ENCODE results near the gene UVRAG.
A peak's percentile ranks its signal among the peaks of the same experiment; 100 is the strongest.
"Not testable (repeated sequence)": the region's sequence is repeated elsewhere in the genome, so short reads cannot be mapped to it uniquely, and the experiment has no call there.

UVRAG gene

DNA sequence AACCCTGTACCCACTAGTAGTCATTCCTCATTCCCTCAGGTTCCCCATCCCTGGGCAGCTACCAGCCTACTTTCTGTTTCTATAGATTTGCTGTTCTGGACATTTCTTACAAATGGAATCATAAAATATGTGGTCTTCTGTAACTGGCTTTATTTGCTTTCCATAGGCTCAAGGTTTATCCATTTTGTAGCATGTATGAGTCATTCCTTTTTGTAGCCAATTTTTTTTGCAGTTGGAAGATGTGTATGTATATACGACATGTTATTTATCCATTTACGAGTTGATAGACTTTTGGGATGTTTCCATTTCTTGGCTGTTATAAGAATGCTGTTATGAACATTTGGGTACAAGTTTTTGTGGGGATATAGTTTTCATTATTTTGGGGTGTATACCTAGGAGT is 260.7 kb downstream of the UVRAG start:
- Histone ChIP-seq H3K4me1 (ENCODE audit: control insufficient read depth in 5 of 5, insufficient read depth in 5 of 5, low read length in 5 of 5) (peaks cover 5 to 58% (median 38%) of the 10 kb centered on the region in 5 donors), H3K9me3 (ENCODE audit: control insufficient read depth in 5 of 5, low read length in 5 of 5) (no peaks in the 10 kb centered on the region), H3K4me3 (ENCODE audit: low read depth in 1 of 5, low read length in 5 of 5) (no peak overlapping the region), H3K9ac (ENCODE audit: low read length in 5 of 5) (no peak overlapping the region), H3K27ac (ENCODE audit: low read depth, low read length) (peak overlapping the region; percentile 28), H3K36me3 (ENCODE audit: control insufficient read depth in 5 of 5, insufficient read depth in 5 of 5, low read length in 5 of 5) (peaks cover 0 to 2% (median 0%) of the 10 kb centered on the region in 5 donors), H3K27me3 (ENCODE audit: control insufficient read depth in 5 of 5, insufficient read depth in 4 of 5, low read length in 5 of 5) (no peaks in the 10 kb centered on the region)

GRCh38 chr11:76076253-76076652 is 261.2 kb downstream of the UVRAG start:
- H3K4me3 ChIP-seq (ENCODE audit: low read depth in 1 of 5, low read length in 5 of 5); H3K36me3 ChIP-seq (ENCODE audit: control insufficient read depth in 5 of 5, insufficient read depth in 5 of 5, low read length in 5 of 5); H3K27me3 ChIP-seq (ENCODE audit: control insufficient read depth in 5 of 5, insufficient read depth in 4 of 5, low read length in 5 of 5); H3K9ac ChIP-seq (ENCODE audit: low read length in 5 of 5); H3K9me3 ChIP-seq (ENCODE audit: control insufficient read depth in 5 of 5, low read length in 5 of 5): not testable (repeated sequence)
- peaks cover 5 to 57% (median 38%) of the 10 kb centered on the region in 5 donors for H3K4me1 ChIP-seq (ENCODE audit: control insufficient read depth in 5 of 5, insufficient read depth in 5 of 5, low read length in 5 of 5)
- H3K27ac ChIP-seq (ENCODE audit: low read depth, low read length) = peak overlapping the region; percentile 28

- Histone ChIP-seq H3K27ac (ENCODE audit: low read depth, low read length) (no peak overlapping the region), H3K27me3 (ENCODE audit: control insufficient read depth in 5 of 5, insufficient read depth in 4 of 5, low read length in 5 of 5) (no peaks in the 10 kb centered on the region), H3K9me3 (ENCODE audit: control insufficient read depth in 5 of 5, low read length in 5 of 5) (no peaks in the 10 kb centered on the region), H3K4me3 (ENCODE audit: low read depth in 1 of 5, low read length in 5 of 5) (no peak overlapping the region), H3K36me3 (ENCODE audit: control insufficient read depth in 5 of 5, insufficient read depth in 5 of 5, low read length in 5 of 5) (peaks cover 0 to 2% (median 0%) of the 10 kb centered on the region in 5 donors), H3K9ac (ENCODE audit: low read length in 5 of 5) (no peak overlapping the region), H3K4me1 (ENCODE audit: control insufficient read depth in 5 of 5, insufficient read depth in 5 of 5, low read length in 5 of 5) (peaks cover 5 to 57% (median 38%) of the 10 kb centered on the region in 5 donors)
These were observed 261.7 kb downstream of the UVRAG start for GRCh38 chr11:76076749-76077148.

GRCh38 chr11:76077575-76078150 is 262.7 kb downstream of the UVRAG start:
- H3K9ac ChIP-seq (ENCODE audit: low read length in 5 of 5) = no peak overlapping the region
- H3K27me3 ChIP-seq (ENCODE audit: control insufficient read depth in 5 of 5, insufficient read depth in 4 of 5, low read length in 5 of 5) = no peaks in the 10 kb centered on the region
- H3K9me3 ChIP-seq (ENCODE audit: control insufficient read depth in 5 of 5, low read length in 5 of 5) = no peaks in the 10 kb centered on the region
- peaks cover 0 to 2% (median 0%) of the 10 kb centered on the region in 5 donors for H3K36me3 ChIP-seq (ENCODE audit: control insufficient read depth in 5 of 5, insufficient read depth in 5 of 5, low read length in 5 of 5)
- H3K4me1 ChIP-seq (ENCODE audit: control insufficient read depth in 5 of 5, insufficient read depth in 5 of 5, low read length in 5 of 5) = peaks cover 5 to 58% (median 35%) of the 10 kb centered on the region in 5 donors
- no peak overlapping the region for H3K4me3 ChIP-seq (ENCODE audit: low read depth in 1 of 5, low read length in 5 of 5)
- peak overlapping the region; percentile 80 for H3K27ac ChIP-seq (ENCODE audit: low read depth, low read length)

GRCh38 chr11:76081084-76081483 is 266.1 kb downstream of the UVRAG start:
- not testable (repeated sequence) for H3K9me3 ChIP-seq (ENCODE audit: control insufficient read depth in 5 of 5, low read length in 5 of 5); H3K27me3 ChIP-seq (ENCODE audit: control insufficient read depth in 5 of 5, insufficient read depth in 4 of 5, low read length in 5 of 5); H3K9ac ChIP-seq (ENCODE audit: low read length in 5 of 5); H3K36me3 ChIP-seq (ENCODE audit: control insufficient read depth in 5 of 5, insufficient read depth in 5 of 5, low read length in 5 of 5); H3K4me3 ChIP-seq (ENCODE audit: low read depth in 1 of 5, low read length in 5 of 5)
- H3K4me1 ChIP-seq (ENCODE audit: control insufficient read depth in 5 of 5, insufficient read depth in 5 of 5, low read length in 5 of 5) = peaks cover 3 to 57% (median 42%) of the 10 kb centered on the region in 5 donors
- peak overlapping the region; percentile 46 for H3K27ac ChIP-seq (ENCODE audit: low read depth, low read length)

GRCh38 chr11:76083563-76084451 is 268.8 kb downstream of the UVRAG start:
- Histone ChIP-seq H3K9ac (ENCODE audit: low read length in 5 of 5) (peak overlapping the region in 3 of 5 donors; percentile 51 to 79 (median 53)), H3K9me3 (ENCODE audit: control insufficient read depth in 5 of 5, low read length in 5 of 5) (no peaks in the 10 kb centered on the region), H3K27ac (ENCODE audit: low read depth, low read length) (peak overlapping the region; percentile 85), H3K4me1 (ENCODE audit: control insufficient read depth in 5 of 5, insufficient read depth in 5 of 5, low read length in 5 of 5) (peaks cover 3 to 71% (median 43%) of the 10 kb centered on the region in 5 donors), H3K4me3 (ENCODE audit: low read depth in 1 of 5, low read length in 5 of 5) (peak overlapping the region in 1 of 5 donors; percentile 0), H3K27me3 (ENCODE audit: control insufficient read depth in 5 of 5, insufficient read depth in 4 of 5, low read length in 5 of 5) (no peaks in the 10 kb centered on the region), H3K36me3 (ENCODE audit: control insufficient read depth in 5 of 5, insufficient read depth in 5 of 5, low read length in 5 of 5) (peaks cover 0 to 2% (median 0%) of the 10 kb centered on the region in 5 donors)

DNA sequence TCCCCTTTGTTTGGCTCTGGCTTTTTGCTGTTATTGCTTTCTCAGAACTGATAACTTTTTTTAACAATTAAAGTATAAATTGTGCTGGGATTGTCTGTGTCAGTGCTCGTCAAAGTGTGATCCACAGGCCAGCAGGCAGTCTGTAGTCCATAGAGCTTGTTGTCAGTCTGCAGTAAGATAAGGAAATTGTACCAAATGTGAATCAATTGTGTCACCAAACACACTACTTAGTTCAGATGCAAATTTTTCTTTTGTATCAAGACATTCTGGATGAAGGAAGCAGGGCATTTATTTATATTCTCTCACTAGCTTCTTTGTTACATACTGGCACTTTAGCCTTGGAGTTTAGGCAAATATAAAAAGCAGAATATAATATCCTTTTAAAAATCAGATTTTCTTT is 270.3 kb downstream of the UVRAG start:
- Histone ChIP-seq H3K27ac (ENCODE audit: low read depth, low read length) (peak overlapping the region; percentile 85), H3K9ac (ENCODE audit: low read length in 5 of 5) (peak overlapping the region in 3 of 5 donors; percentile 29 to 33 (median 33)), H3K9me3 (ENCODE audit: control insufficient read depth in 5 of 5, low read length in 5 of 5) (peaks cover 0 to 5% (median 3%) of the 10 kb centered on the region in 5 donors), H3K27me3 (ENCODE audit: control insufficient read depth in 5 of 5, insufficient read depth in 4 of 5, low read length in 5 of 5) (no peaks in the 10 kb centered on the region), H3K4me1 (ENCODE audit: control insufficient read depth in 5 of 5, insufficient read depth in 5 of 5, low read length in 5 of 5) (peaks cover 3 to 65% (median 43%) of the 10 kb centered on the region in 5 donors), H3K36me3 (ENCODE audit: control insufficient read depth in 5 of 5, insufficient read depth in 5 of 5, low read length in 5 of 5) (peaks cover 0 to 8% (median 6%) of the 10 kb centered on the region in 5 donors), H3K4me3 (ENCODE audit: low read depth in 1 of 5, low read length in 5 of 5) (no peak overlapping the region)

- Histone ChIP-seq H3K4me3 (ENCODE audit: low read depth in 1 of 5, low read length in 5 of 5) (no peak overlapping the region), H3K36me3 (ENCODE audit: control insufficient read depth in 5 of 5, insufficient read depth in 5 of 5, low read length in 5 of 5) (peaks cover 0 to 9% (median 7%) of the 10 kb centered on the region in 5 donors), H3K27ac (ENCODE audit: low read depth, low read length) (peak overlapping the region; percentile 85), H3K27me3 (ENCODE audit: control insufficient read depth in 5 of 5, insufficient read depth in 4 of 5, low read length in 5 of 5) (no peaks in the 10 kb centered on the region), H3K4me1 (ENCODE audit: control insufficient read depth in 5 of 5, insufficient read depth in 5 of 5, low read length in 5 of 5) (peaks cover 3 to 60% (median 43%) of the 10 kb centered on the region in 5 donors), H3K9me3 (ENCODE audit: control insufficient read depth in 5 of 5, low read length in 5 of 5) (peaks cover 0 to 15% (median 8%) of the 10 kb centered on the region in 5 donors), H3K9ac (ENCODE audit: low read length in 5 of 5) (peak overlapping the region in 1 of 5 donors; percentile 28)
These were observed 272.0 kb downstream of the UVRAG start for GRCh38 chr11:76086743-76087635.

DNA sequence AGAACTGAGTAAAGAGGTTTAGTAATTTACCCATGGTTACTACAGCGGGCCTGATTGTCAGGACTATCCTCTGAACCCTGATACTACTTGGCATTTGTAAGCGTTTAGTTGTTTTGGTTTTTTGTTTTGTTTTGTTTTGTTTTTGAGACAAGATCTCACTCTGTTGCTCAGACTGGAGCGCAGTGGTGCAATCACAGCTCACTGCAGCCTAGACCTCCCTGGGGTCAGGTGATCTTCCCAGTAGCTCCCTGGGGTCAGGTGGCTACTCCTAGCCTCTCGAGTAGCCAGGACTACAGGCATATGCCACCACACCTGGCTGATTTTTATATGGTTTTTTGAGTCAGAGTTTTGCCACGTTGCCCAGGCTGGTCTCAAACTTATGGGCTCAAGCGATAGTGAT is 272.7 kb downstream of the UVRAG start:
- H3K4me1 ChIP-seq (ENCODE audit: control insufficient read depth in 5 of 5, insufficient read depth in 5 of 5, low read length in 5 of 5) = peaks cover 2 to 56% (median 40%) of the 10 kb centered on the region in 5 donors
- H3K4me3 ChIP-seq (ENCODE audit: low read depth in 1 of 5, low read length in 5 of 5) = no peak overlapping the region
- peak overlapping the region in 1 of 5 donors; percentile 14 for H3K9ac ChIP-seq (ENCODE audit: low read length in 5 of 5)
- H3K27ac ChIP-seq (ENCODE audit: low read depth, low read length) = peak overlapping the region; percentile 85
- no peaks in the 10 kb centered on the region for H3K27me3 ChIP-seq (ENCODE audit: control insufficient read depth in 5 of 5, insufficient read depth in 4 of 5, low read length in 5 of 5)
- peaks cover 0 to 9% (median 7%) of the 10 kb centered on the region in 5 donors for H3K36me3 ChIP-seq (ENCODE audit: control insufficient read depth in 5 of 5, insufficient read depth in 5 of 5, low read length in 5 of 5)
- peaks cover 0 to 15% (median 8%) of the 10 kb centered on the region in 5 donors for H3K9me3 ChIP-seq (ENCODE audit: control insufficient read depth in 5 of 5, low read length in 5 of 5)
